MM.1S (cell line): ENCODE results near the gene PXMP4.

Experiments used
- DNase-seq: peaks from one replicate; pipeline ENCODE4 v3.0.0-alpha.2; 2015
- H2AFZ ChIP-seq: fragments of 300-600 bp; sonication (generic); 2 replicates; pipeline ENCODE4 v1.6.0; 2016; ENCODE audit warnings: antibody characterized with exemption, low read length
- H3F3A ChIP-seq: fragments of 300-600 bp; sonication (generic); 2 replicates; pipeline ENCODE4 v1.6.1; 2016; ENCODE audit warnings: mild to moderate bottlenecking, antibody characterized with exemption, low read length, moderate library complexity, mixed read lengths; ENCODE audit not compliant: insufficient read depth
- H3K27ac ChIP-seq: fragments of 300-600 bp; sonication (generic); 2 replicates; pipeline ENCODE4 v1.5.1; 2016; ENCODE audit warnings: mild to moderate bottlenecking, low read length
- H3K27me3 ChIP-seq: fragments of 300-600 bp; sonication (generic); replicated peaks from 2 replicates; pipeline ENCODE4 v1.6.0; 2016; ENCODE audit warnings: low read length; ENCODE audit not compliant: insufficient read depth
- H3K36me3 ChIP-seq: fragments of 300-600 bp; sonication (generic); replicated peaks from 2 replicates; pipeline ENCODE4 v1.6.1; 2016; ENCODE audit warnings: mild to moderate bottlenecking, low read length, mixed read lengths; ENCODE audit not compliant: insufficient read depth
- H3K4me1 ChIP-seq: fragments of 300-600 bp; sonication (generic); 2 replicates; pipeline ENCODE4 v1.6.1; 2016; ENCODE audit warnings: low read length, mixed read lengths
- H3K4me2 ChIP-seq: fragments of 300-600 bp; sonication (generic); 2 replicates; pipeline ENCODE4 v1.6.0; 2016; ENCODE audit warnings: low read depth, low read length
- H3K4me3 ChIP-seq: fragments of 300-600 bp; sonication (generic); 2 replicates; pipeline ENCODE4 v1.5.1; 2016; ENCODE audit warnings: low read length, mixed read lengths
- H3K79me2 ChIP-seq: fragments of 300-600 bp; sonication (generic); 2 replicates; pipeline ENCODE4 v1.6.1; 2016; ENCODE audit warnings: mixed run types, low read length, mixed read lengths
- H3K9ac ChIP-seq: fragments of 300-600 bp; sonication (generic); 2 replicates; pipeline ENCODE4 v1.6.1; 2016; ENCODE audit warnings: low read length, mixed read lengths
- H3K9me2 ChIP-seq: fragments of 300-600 bp; sonication (generic); replicated peaks from 2 replicates; pipeline ENCODE4 v1.6.1; 2016; ENCODE audit warnings: mild to moderate bottlenecking, low read length, mixed read lengths; ENCODE audit not compliant: insufficient read depth
- H3K9me3 ChIP-seq: fragments of 300-600 bp; sonication (generic); replicated peaks from 2 replicates; pipeline ENCODE4 v1.6.1; 2016; ENCODE audit warnings: mild to moderate bottlenecking, low read length, mixed read lengths; ENCODE audit not compliant: insufficient read depth
- H4K20me1 ChIP-seq: fragments of 300-600 bp; sonication (generic); 2 replicates; pipeline ENCODE4 v1.6.1; 2016; ENCODE audit warnings: mild to moderate bottlenecking, low read length, moderate library complexity, mixed read lengths; ENCODE audit not compliant: insufficient read depth
- CTCF ChIP-seq: fragments of 300-600 bp; sonication (generic); IDR thresholded peaks from 2 replicates; pipeline ENCODE4 v1.5.1; 2016; ENCODE audit warnings: antibody characterized with exemption, low read length, mixed read lengths
- EZH2 ChIP-seq: fragments of 300-600 bp; sonication (generic); optimal IDR thresholded peaks from 2 replicates; pipeline ENCODE3; 2017; ENCODE audit warnings: low read depth, mild to moderate bottlenecking, antibody characterized with exemption, low read length, mixed read lengths
- EZH2phosphoT487 ChIP-seq: fragments of 300-600 bp; sonication (generic); IDR thresholded peaks from 2 replicates; pipeline ENCODE4 v1.6.1; 2018; ENCODE audit warnings: antibody characterized with exemption, low read length

The PXMP4 gene

GRCh38 chr20:33704197-33704924 lies 15.7 kb downstream of the PXMP4 start:
- Histone ChIP-seq H3K27me3 (no peaks in the 10 kb centered on the region), H3K4me2 (no peak overlapping the region), H3K9ac (no peak overlapping the region), H4K20me1 (no peaks in the 10 kb centered on the region), H3K36me3 (no peaks in the 10 kb centered on the region), H3K9me2 (no peaks in the 10 kb centered on the region), H3K27ac (no peak overlapping the region), H3K4me1 (no peaks in the 10 kb centered on the region), H3K79me2 (no peaks in the 10 kb centered on the region), H3K9me3 (no peaks in the 10 kb centered on the region), H3K4me3 (no peak overlapping the region), H2AFZ (no peak overlapping the region), H3F3A (no peaks in the 10 kb centered on the region)
- TF ChIP-seq EZH2 = no peak
- no peak for TF ChIP-seq CTCF
- TF ChIP-seq EZH2phosphoT487 = no peak
- DNase-seq = no peak

- Histone ChIP-seq H3K9me2 (no peaks in the 10 kb centered on the region), H3K79me2 (no peaks in the 10 kb centered on the region), H4K20me1 (no peaks in the 10 kb centered on the region), H3K36me3 (no peaks in the 10 kb centered on the region), H3K4me1 (no peaks in the 10 kb centered on the region), H3K27me3 (no peaks in the 10 kb centered on the region), H3K27ac (no peak overlapping the region), H3K9ac (no peak overlapping the region), H3F3A (no peaks in the 10 kb centered on the region), H3K4me2 (no peak overlapping the region), H3K9me3 (no peaks in the 10 kb centered on the region), H2AFZ (no peak overlapping the region), H3K4me3 (no peak overlapping the region)
- no peak for TF ChIP-seq EZH2phosphoT487
- TF ChIP-seq EZH2 = no peak
- TF ChIP-seq CTCF = no peak
- no peak for DNase-seq
These were observed 16.5 kb downstream of the PXMP4 start for GRCh38 chr20:33703498-33704137.

- Histone ChIP-seq H3K79me2 (no peaks in the 10 kb centered on the region), H3K9me2 (no peaks in the 10 kb centered on the region), H3K27me3 (no peaks in the 10 kb centered on the region), H3K4me2 (no peak overlapping the region), H3K27ac (no peak overlapping the region), H2AFZ (no peak overlapping the region), H3K4me1 (no peaks in the 10 kb centered on the region), H4K20me1 (no peaks in the 10 kb centered on the region), H3F3A (no peaks in the 10 kb centered on the region), H3K36me3 (no peaks in the 10 kb centered on the region), H3K9ac (no peak overlapping the region), H3K4me3 (no peak overlapping the region), H3K9me3 (no peaks in the 10 kb centered on the region)
- no peak for DNase-seq
- TF ChIP-seq EZH2phosphoT487 (no peak), CTCF (no peak), EZH2 (no peak)
These were observed 17.2 kb downstream of the PXMP4 start for GRCh38 chr20:33702861-33703260.
